Measurements from ENCODE around the gene EPHA2.

GRCh38 chr1:16150508-16150907 lies 5.4 kb downstream of the EPHA2 start:
- TF ChIP-seq, protein P1, sequence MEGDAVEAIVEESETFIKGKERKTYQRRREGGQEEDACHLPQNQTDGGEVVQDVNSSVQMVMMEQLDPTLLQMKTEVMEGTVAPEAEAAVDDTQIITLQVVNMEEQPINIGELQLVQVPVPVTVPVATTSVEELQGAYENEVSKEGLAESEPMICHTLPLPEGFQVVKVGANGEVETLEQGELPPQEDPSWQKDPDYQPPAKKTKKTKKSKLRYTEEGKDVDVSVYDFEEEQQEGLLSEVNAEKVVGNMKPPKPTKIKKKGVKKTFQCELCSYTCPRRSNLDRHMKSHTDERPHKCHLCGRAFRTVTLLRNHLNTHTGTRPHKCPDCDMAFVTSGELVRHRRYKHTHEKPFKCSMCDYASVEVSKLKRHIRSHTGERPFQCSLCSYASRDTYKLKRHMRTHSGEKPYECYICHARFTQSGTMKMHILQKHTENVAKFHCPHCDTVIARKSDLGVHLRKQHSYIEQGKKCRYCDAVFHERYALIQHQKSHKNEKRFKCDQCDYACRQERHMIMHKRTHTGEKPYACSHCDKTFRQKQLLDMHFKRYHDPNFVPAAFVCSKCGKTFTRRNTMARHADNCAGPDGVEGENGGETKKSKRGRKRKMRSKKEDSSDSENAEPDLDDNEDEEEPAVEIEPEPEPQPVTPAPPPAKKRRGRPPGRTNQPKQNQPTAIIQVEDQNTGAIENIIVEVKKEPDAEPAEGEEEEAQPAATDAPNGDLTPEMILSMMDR (IDR thresholded peaks at IDR 0.05) = no peak
- TF ChIP-seq, protein P2, sequence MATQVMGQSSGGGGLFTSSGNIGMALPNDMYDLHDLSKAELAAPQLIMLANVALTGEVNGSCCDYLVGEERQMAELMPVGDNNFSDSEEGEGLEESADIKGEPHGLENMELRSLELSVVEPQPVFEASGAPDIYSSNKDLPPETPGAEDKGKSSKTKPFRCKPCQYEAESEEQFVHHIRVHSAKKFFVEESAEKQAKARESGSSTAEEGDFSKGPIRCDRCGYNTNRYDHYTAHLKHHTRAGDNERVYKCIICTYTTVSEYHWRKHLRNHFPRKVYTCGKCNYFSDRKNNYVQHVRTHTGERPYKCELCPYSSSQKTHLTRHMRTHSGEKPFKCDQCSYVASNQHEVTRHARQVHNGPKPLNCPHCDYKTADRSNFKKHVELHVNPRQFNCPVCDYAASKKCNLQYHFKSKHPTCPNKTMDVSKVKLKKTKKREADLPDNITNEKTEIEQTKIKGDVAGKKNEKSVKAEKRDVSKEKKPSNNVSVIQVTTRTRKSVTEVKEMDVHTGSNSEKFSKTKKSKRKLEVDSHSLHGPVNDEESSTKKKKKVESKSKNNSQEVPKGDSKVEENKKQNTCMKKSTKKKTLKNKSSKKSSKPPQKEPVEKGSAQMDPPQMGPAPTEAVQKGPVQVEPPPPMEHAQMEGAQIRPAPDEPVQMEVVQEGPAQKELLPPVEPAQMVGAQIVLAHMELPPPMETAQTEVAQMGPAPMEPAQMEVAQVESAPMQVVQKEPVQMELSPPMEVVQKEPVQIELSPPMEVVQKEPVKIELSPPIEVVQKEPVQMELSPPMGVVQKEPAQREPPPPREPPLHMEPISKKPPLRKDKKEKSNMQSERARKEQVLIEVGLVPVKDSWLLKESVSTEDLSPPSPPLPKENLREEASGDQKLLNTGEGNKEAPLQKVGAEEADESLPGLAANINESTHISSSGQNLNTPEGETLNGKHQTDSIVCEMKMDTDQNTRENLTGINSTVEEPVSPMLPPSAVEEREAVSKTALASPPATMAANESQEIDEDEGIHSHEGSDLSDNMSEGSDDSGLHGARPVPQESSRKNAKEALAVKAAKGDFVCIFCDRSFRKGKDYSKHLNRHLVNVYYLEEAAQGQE (IDR thresholded peaks at IDR 0.05; ENCODE audit: insufficient read depth in 1 of 2, low read depth in 2 of 2, low read length in 1 of 2) = no peak
- no peak for TF ChIP-seq POLR2AphosphoS5 (IDR thresholded peaks at IDR 0.05; ENCODE audit: low read depth, low read length)
- no peak for TF ChIP-seq SIN3A (IDR thresholded peaks at IDR 0.05; ENCODE audit: borderline replicate concordance, insufficient read depth, low read depth, low read length)
